ENCODE measurements around the gene SDR9C7.

- TF ChIP-seq CTCF (IDR thresholded peaks at IDR 0.05) (no peak), POLR2A (IDR thresholded peaks at IDR 0.05) (no peak)
Measured at GRCh38 chr12:56916996-56917333, 17.2 kb downstream of the SDR9C7 start.
